Cardiac septum (tissue), 1 donor: ENCODE data around the gene SCAPER. TPM values are rescaled to one million over a fixed set of nuclear protein-coding genes. Genes with fewer than 3 reads are reported as not detected.
A peak's percentile ranks its signal among the peaks of the same experiment; 100 is the strongest.
"Not testable (repeated sequence)": the region's sequence is repeated elsewhere in the genome, so short reads cannot be mapped to it uniquely, and the experiment has no call there.

Source experiments
- DNase-seq: peaks from one replicate; pipeline ENCODE4 v3.0.0-alpha.2; 2020; ENCODE audit warnings: low spot score
- intact Hi-C: fragments of 100-400 bp; cut with DNase I; formaldehyde crosslinking; loops from one replicate; pipeline ENCODE4 v1.14.0; 2022
- microRNA-seq: library from miRNA; unstranded; fragments of <30 nt; microRNA quantifications from one replicate; pipeline ENCODE4 v1.2.0, GENCODE V29; 2020
- total RNA-seq: library from RNA; stranded (reverse); fragmentation: NEBNext Ultra II Directional; extraction: Animal tissue kit (Norgen Biotek cat#: 25700); gene quantifications from one replicate; pipeline ENCODE4 v1.2.1, GENCODE V29; 2021
- donor health status: DM: no; HTN: no; CAD: no.

The SCAPER gene
- total RNA-seq, 1 donor from 2014 or later, result 31.9 TPM

DNA sequence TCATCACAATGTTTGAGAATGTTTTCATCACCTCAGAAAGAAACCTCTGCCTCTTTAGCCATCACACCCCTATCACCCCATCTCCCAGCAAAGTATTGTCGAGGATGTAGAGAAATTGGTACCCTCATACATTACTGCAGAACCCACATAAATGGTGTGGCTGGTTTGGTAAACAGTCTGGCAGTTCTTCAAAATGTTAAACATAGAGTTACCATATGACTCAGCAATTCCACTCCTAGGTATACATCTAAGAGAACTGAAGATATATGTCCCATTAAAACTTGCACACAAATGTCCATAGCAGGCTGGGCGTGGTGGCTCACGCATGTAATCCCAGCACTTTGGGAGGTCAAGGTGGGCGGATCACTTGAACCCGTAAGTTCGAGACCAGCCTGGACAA is 585.1 kb downstream of the SCAPER start:
- intact Hi-C loops, result no loop called here
- no peak for DNase-seq

DNA sequence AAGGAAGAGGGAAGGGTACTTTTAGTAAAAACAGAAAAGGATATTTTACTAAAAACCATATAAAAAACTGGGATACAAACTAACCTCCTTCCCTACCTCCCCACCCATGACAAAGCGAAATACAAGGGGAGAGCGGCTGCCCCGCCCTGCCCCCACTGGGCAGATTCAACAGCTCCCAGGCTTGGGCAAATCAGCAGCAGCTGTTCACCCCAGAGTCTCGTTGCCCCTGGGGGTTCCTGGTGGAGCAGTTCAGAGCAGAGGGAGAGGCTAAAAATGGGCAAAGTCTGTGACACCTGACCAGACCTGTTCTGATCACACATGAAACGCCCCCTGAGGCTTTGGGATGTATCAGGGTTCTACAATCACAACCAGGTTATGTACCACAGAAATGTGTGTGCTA is 591.4 kb downstream of the SCAPER start:
- DNase-seq, result no peak
- intact Hi-C loops, result no loop called here

DNA sequence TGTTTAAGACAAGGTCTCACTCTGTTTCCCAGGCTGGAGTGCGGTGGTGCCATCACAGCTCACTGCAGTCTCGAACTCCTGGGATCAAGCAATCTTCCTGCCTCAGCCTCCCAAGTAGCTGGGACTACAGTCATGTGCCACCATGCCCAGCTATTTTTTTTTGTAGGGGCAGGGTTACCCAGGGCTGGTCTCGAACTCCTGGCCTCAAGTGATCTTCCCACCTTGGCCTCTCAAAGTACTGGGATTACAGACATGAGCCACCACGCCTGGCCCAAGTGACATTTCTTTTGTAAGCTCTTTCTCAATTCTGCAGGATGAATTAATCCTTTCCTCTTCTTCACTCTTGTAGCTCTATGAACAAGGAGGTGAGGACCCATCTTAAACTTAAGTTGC is 592.0 kb downstream of the SCAPER start:
- intact Hi-C loops, DNase-seq: not testable (repeated sequence)

DNA sequence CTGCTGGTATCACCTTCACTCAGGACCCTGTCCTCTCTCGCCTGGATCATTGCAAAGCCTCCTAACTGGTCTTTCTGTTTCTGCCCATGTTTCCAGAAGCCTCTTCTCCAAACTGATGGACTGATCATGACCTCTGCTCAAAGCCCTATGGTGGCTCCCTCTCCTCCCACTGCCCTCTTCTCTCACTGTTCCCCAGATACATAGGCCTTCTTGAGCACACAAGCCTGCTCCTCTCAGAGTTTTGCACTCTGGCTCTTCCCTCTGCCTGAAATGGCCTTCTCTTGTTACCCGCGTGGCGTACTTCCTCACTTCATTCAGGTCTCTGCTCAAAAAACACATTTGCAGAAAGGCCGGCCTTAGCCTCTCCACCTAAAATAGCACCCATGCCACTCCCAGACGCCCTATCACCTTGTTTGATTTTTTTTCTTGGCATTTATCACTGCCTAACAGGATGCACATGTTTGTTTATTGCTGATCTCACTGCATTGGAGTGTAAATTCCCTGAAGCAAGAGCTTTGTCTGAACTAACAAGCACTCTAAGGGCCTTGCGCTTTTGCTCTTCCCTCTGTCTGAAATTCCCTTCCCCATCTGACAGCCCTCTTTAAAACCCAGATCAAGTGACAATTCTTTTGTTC is 592.5 kb downstream of the SCAPER start:
- no peak for DNase-seq
- intact Hi-C loops, result no loop called here

DNA sequence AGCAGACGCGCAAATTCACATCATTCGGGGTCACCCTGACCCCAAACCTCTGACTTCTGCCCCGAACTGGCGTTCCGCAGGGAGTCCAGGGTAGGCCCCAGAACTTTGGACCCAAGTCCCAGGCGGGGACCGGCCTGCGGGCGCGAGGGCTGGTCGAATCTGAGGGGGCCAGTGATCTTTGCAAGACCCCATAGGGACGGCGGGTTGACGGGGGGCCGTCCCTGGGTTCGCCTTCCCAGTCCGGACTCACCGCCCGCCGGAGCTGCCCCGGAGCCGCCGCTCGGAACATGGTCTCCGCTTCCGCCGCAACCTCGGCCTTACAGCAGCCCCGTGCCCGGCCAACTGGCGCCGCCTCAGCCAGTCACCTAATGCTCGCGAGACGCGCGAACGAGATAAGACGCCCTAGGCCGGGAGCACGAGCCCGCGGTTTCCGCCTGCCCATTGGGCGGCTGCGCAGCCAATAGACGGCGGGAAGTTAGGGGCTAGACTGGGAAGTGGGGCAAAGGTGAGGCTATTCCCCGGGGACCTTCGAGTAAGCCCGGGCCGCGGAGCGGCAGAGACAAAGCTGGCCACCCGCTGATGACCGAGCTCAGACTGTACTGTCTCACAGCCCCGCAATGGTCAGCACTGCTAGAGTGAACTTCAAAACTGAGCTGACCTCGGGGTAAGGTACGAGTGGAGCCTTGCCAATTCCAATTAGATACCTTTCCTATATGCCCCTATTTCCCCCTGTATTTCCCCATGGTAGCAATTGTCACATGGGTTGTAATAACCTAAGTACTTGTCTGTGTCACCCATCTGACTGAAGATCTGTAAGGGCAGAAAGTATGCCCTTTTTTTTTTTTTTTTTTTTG is 593.8 kb downstream of the SCAPER start, which contains the start of gene ETFA:
ETFA (minus strand) TSS at position 370 of the 854 bp plus-strand sequence; CDS start at position 289, 81 bp downstream.
- peak; percentile 98 for DNase-seq
- intact Hi-C loops, result no loop called here

DNA sequence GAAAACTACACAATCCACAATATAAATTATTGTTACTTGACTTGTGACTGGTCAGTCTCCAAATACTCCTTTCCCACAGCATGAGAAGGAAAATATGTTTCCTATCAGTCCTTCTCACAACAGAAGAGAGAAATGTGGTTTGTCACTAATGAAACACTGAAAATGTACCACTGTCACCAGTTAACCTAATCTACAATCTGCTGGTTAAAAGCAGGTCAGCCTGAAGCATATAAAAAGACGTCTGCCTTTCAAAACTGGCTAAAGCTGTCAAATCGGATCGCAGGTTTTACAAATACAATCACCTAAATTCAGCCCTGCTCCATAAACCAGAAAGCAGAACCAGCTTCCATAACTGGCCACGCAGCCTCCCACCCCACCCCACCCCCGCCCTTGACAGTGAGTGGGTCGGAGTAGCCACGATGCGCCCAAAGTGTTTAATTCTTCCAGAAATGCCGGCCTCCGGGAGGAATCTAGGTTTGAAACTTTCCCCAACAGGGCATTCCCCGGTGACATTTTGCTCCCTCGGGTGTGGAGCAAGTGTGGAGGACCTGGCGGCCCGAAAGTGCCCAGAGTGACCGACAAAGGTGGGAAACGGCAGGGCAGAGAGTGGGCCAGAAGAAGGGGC is 594.6 kb downstream of the SCAPER start:
- DNase-seq, result no peak
- intact Hi-C loops, result no loop called here

DNA sequence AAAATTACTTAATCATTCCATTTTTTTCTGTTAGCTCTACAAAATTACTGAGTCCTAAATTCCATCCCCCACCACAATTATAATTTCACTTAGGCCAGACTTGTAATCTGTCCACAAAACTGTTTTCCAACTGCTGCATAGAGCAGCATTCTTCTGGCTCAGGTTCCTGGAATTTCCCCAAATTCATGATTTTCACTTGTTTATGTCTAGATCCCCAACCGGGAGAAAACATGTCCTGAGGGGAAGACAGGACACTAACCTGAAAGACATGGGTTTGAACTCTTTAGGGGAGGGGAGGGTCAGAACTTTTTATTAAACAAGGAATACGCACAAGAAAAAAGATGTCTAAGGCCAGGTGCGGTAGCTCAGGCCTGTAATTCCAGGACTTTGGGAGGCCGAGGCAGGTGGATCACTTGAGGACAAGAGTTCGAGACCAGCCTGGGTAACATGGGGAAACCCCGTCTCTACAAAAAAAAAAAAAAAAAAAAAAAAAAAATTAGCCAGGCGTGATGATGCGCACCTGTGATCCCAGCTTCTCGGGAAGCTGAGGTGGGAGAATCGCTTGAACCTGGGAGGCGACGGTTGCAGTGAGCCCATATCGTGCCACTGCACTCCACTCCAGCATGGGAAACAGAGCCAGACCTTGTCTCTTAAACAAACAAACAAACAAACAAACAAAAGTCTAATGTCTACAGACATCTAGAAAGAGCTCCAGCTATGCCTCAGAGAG is 595.4 kb downstream of the SCAPER start:
- no peak for DNase-seq

DNA sequence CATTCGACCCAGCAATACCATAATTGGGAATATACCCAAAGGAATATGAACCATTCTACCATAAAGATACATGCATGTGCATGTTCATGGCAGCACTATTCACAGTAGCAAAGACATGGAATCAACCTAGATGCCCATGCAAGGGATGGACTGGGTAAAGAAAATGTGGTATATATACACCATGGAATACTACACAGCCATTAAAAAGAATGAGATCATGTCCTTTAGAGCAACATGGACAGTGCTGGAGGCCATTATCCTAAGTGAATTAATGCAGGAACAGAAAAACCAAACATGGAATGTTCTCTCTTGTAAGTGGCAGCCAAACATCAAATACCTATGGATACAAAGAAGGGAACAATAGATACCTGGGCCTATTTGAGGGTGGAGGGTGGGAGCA is 601.2 kb downstream of the SCAPER start:
- intact Hi-C loops, result no loop called here
- DNase-seq, result no peak

More for the DNA sequence above, 595.4 kb downstream of the SCAPER start:
- intact Hi-C loops, result no loop called here

DNA sequence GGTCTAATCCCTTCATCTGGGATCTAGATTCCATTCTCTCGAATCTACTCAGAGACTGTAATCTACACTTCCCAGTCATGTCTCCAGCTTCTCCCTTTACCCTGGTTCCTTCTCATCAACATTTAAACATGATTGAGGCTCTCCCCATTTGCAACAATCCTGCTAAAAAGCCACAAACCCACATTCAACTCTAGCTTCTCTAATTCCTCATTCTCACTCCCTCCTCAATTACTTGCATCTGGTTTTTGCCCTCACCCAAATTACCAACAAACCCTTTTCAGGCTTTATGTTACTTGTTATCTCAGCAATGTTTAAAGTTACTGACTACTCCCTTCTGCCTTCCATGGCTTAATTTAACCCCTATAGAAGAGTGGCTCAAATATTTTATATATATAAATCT is 605.4 kb downstream of the SCAPER start:
- no peak for DNase-seq
- intact Hi-C loops, result no loop called here

DNA sequence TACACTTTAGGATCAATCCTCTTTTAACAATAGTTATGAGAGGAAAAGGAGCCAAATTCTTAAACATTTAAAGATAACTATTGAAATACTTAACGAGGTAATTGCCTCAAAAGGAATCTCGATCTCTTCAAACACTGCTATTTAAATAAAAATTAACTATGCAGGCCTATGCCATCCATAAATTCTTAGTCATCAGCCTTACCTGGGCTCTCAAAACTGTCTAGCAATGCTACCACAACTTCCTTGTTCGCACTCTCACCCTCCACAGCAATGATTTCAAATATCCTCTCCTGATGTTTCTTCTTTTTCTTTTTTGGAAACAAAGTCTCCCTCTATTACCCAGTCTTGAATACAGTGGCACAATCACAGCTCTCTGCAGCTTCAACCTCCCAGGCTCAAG is 606.2 kb downstream of the SCAPER start:
- intact Hi-C loops, result no loop called here
- no peak for DNase-seq

DNA sequence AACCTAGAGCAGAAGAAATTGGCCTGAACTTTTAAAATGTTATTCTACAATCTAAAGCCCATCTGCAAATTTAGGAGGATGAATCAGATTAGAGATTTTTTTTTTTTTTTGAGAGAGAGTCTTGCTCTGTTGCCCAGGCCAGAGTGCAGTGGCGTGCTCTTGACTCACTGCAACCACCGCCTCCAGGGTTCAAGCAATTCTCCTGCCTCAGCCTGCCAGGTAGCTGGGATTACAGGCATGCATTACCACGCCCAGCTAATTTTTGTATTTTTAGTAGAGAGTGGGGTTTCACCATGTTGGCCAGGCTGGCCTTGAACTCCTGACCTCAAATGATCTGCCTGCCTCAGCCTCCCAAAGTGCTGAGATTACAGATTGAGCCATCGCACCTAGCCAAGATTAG is 607.2 kb downstream of the SCAPER start:
- DNase-seq, intact Hi-C loops: not testable (repeated sequence)

Small RNAs within 50 kb of the gene (microRNA-seq; reads per million reads assigned to microRNA genes)
- gene MIR3713, result not detected

Other genes with a start within 250 kb of the SCAPER start
- gene RCN2, start 26.4 kb upstream of the SCAPER start, total RNA-seq, result 30.3 TPM
- 2.7 TPM for gene PSTPIP1, start 89.8 kb upstream of the SCAPER start, total RNA-seq
- gene TSPAN3, start 165.8 kb upstream of the SCAPER start, total RNA-seq, result 101 TPM